Fibroblast of the aortic adventitia (primary cell): ENCODE data around the gene SCFD2. TPM values are rescaled to one million over a fixed set of nuclear protein-coding genes. Genes with fewer than 3 reads are reported as not detected.
"Not testable (repeated sequence)": the region's sequence is repeated elsewhere in the genome, so short reads cannot be mapped to it uniquely, and the experiment has no call there.

ENCODE experiments used
- DNase-seq: peaks from one replicate; pipeline ENCODE4 v3.0.0-alpha.2; 2010; ENCODE audit warnings: low read depth
- H3K4me3 ChIP-seq: 2 replicates; pipeline ENCODE4 v1.5.1; 2011; ENCODE audit warnings: low read depth, mild to moderate bottlenecking, control low read depth, low read length, moderate library complexity
- total RNA-seq: library from RNA; depleted of rRNA; stranded (reverse); fragments of >200 nt; gene quantifications from 2 replicates; pipeline ENCODE4 v1.2.3, GENCODE V29; 2012; ENCODE audit warnings: low replicate concordance
- TF ChIP-seq, protein P1 (sequence below): IDR thresholded peaks from 2 replicates; pipeline ENCODE4 v1.5.1; 2011; ENCODE audit warnings: mild to moderate bottlenecking, low read length, control low read depth, inconsistent platforms; ENCODE audit not compliant: insufficient read depth

Gene SCFD2
- total RNA-seq, 1 donor, result 69.2 TPM

DNA sequence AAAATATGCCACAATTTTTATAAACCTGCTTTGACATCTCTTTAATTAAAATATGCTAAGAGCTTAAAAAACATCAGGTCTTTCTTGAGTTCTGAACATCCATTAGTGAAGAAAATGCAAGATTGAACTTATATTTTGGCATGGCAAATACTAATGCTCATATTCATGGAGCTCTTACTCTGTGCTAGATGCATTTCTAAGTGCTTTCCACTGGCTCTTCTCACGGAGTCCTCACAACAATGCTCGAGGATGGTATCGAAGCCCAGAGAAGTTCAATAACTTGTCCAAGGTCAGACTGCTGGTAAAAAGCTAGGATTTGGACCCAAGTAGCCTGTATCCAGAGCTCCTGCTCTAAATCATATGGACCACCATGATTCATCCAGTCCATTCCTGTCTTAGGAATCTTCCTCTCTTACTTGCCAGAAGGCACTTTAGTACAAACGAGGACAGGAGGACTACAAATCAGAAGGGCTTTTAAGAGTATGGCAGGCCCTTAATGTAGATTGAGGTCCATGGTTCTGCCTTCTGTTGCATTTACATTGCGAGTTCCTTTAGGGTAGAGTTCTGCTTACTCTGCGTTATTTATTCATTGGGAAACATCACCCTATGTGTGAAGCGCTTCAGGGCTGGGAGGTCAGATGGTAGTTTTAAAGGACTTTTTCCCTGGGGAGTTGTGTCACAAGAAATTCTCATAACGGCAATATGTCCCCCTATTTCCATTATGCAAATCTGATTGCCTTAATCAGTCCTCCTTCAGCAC lies 304.6 kb downstream of the SCFD2 start:
- no peak overlapping the region for H3K4me3 ChIP-seq
- no peak for DNase-seq
- TF ChIP-seq, protein P1, sequence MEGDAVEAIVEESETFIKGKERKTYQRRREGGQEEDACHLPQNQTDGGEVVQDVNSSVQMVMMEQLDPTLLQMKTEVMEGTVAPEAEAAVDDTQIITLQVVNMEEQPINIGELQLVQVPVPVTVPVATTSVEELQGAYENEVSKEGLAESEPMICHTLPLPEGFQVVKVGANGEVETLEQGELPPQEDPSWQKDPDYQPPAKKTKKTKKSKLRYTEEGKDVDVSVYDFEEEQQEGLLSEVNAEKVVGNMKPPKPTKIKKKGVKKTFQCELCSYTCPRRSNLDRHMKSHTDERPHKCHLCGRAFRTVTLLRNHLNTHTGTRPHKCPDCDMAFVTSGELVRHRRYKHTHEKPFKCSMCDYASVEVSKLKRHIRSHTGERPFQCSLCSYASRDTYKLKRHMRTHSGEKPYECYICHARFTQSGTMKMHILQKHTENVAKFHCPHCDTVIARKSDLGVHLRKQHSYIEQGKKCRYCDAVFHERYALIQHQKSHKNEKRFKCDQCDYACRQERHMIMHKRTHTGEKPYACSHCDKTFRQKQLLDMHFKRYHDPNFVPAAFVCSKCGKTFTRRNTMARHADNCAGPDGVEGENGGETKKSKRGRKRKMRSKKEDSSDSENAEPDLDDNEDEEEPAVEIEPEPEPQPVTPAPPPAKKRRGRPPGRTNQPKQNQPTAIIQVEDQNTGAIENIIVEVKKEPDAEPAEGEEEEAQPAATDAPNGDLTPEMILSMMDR, result no peak

DNA sequence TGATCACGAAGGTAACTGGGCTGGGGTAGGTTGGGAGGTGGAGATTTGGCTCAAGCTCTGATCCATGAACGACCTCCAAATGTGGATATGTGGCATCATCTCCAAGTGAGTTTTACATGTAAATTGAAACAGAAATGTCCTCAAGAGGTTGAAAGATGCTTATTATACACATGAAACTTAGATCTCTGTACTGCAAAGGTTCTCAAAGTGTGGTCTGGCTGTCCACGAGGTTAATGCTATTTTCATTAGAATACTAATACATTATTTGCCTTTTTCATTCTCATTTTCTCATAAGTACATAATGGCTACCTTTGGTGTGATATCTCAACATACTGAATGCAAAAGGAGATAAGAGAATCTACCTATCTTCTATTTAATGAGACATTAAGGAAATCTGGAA lies 305.6 kb downstream of the SCFD2 start:
- TF ChIP-seq, protein P1, result no peak
- H3K4me3 ChIP-seq, result no peak overlapping the region
- no peak for DNase-seq

DNA sequence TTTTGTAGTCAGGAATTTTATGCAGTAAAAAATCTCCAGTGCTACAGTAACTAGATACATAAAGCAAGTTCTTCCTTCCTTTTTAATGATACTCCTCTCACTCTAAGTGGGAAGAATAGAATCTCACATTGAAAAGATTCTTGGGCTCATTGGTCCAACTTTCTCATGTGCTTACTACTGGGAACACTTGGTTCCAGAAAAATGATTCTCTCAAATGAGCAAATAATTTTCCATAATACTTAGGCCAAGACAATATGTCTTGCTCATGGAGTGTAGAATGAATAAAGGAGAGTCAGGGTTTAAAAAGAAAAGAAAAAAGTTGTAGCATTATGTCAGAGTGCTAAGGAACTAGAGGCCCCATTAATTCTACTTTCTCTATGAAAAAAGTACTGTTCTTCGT lies 306.0 kb downstream of the SCFD2 start:
- TF ChIP-seq, protein P1, result no peak
- DNase-seq, result no peak
- no peak overlapping the region for H3K4me3 ChIP-seq

DNA sequence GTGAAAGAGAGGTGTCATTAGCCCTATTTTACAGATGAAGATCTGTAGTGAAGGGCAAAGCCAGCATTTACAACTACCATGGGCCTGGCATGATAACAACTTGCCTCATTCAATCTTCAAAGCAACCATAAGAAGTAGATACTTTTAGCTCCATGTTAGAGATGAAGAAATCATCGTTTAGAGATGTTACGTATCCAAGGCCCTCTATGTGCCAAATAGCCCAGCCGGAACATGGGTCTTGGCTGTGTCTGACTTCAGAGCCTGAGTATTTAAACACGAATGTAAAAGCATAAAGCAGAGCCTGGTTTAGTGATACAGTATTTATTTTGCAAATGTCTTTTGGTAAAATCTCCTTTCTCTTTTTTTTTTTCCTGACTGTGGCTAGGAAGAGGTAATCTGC lies 306.6 kb downstream of the SCFD2 start:
- TF ChIP-seq, protein P1, result no peak
- DNase-seq, result peak; percentile 31
- no peak overlapping the region for H3K4me3 ChIP-seq

DNA sequence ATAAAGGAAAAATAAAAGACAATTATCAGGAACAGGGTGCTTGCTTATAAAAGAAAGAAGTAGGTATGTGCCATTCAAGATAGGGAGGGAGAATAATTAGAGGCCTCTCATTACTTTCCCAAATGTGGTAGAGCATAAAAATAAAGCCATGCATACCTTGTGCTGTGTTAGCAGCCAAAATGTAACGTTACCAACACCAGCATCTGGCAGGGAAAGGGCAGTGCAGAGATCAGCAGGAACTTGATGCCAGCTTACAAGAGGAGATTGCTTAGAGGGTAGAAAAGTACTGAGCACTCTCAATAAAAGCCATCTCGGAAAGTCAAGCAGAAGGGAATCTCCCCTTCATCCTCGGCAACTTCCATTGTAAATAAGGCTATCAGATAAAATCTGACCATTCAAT lies 308.2 kb downstream of the SCFD2 start:
- no peak for DNase-seq
- TF ChIP-seq, protein P1, result no peak
- no peak overlapping the region for H3K4me3 ChIP-seq

DNA sequence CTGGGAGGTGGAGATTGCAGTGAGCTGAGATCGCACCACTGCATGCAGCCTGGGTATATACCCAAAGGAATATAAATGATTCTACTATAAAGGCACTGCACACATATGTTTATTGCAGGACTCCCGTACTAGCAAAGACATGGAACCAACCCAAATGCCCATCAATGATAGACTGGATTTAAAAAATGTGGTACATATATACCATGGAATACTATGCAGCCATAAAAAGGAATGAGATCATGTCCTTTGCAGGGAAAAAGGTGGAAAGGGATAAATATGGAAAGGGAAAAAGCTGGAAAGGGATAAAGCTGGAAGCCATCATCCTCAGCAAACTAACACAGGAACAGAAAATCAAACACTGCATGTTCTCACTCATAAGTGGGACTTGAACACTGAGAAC lies 308.8 kb downstream of the SCFD2 start:
- not testable (repeated sequence) for H3K4me3 ChIP-seq, DNase-seq

DNA sequence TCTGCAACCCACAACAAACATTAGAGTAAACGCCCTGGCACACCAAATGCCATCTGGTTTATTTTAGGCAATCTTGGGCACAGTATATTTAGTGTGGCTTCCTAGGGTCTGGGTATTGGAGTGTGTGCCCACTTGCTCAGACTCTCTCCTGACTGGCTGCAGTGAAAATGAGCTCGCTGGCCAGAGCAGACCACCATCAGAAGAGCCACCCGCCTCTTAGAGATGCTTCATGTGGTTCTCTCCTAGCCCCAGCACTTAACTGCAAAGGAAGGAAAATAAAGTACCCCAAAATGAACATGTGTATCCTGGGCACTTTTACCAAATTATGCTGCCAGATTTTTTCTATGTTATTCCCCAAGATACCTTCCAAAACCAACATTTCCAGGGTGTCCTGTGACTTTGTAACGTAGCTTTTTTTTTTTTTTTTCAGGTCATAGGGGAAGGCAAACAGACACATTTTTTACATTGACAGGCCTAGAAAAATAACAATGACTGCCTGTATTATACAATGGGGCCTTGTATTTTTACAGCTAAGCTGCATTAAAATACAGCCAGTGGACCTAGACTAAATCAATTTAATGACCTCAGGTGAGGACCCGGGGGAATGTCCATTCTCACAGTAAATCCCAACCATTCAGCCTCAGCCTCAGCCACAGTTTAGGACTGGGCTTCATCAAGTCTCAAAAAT lies 310.0 kb downstream of the SCFD2 start:
- no peak overlapping the region for H3K4me3 ChIP-seq
- TF ChIP-seq, protein P1, result no peak
- peak; percentile 34 for DNase-seq
